ENCODE results near the gene BBLN.
A peak's percentile ranks its signal among the peaks of the same experiment; 100 is the strongest.
"Not testable (repeated sequence)": the region's sequence is repeated elsewhere in the genome, so short reads cannot be mapped to it uniquely, and the experiment has no call there.

BBLN gene

GRCh38 chr9:128159784-128160602 lies at the start of gene BBLN:
Gene BBLN, plus strand, starts transcription at chr9:128160265. Its CDS starts 143 bp downstream, at chr9:128160408.
- DNase-seq = peak; percentile 56 to 98 (median 90)

DNA sequence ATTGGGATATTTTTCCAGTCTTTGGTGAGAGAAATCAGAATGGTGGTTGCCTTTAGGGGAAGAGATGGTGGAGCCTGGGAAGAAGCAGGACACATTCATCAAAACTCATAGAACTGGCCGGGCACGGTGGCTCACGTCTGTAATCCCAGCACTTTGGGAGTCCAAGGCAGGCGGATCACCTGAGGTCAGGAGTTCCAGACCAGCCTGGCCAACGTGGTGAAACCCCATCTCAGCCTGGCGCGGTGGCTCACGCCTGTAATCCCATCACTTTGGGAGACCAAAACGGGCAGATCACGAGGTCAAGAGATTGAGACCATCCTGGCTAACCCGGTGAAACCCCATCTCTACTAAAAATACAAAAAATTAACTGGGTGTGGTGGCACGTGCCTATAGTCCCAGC lies 48.3 kb upstream of the BBLN start:
- not testable (repeated sequence) for DNase-seq

DNA sequence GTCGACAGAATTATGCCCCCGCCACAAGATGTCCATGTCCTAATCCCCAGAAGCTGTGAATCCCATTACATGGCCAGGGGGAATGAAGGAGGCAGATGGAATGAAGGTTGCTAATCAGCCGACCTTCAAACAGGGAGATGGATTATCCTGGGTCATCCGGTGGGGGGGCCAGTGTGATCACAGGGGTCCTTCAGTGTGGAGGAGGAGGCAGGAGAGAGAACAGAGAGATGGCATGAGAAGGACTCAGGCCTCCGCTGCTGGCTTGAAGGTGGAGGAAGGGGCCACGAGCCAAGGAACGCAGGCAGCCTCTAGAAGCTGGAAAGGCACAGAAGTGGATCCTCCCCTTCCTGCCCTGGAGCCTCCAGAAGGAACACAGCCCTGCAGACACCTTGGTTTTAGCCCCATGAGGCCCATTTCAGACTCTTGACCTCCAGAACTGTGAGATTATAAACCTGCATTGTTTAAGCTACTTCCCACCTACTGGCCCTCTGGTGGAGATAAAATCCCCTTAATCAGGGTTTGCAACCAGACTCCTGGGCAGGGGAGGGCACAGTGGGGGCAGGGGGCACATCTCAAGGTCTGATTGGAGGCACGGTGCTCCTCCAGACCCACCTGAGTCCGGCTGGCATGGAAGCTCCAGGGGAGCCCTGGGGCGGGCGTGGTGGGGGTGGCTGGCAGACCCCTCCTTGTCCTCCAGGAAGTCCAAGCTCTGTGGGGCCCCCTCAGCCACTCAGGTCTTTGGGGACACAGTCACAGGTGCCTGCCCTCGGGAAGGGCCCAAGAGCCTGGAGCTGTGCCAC lies 46.3 kb upstream of the BBLN start:
- DNase-seq = no peak

- no peak for DNase-seq
These were observed 45.5 kb upstream of the BBLN start for GRCh38 chr9:128114326-128115186.

DNA sequence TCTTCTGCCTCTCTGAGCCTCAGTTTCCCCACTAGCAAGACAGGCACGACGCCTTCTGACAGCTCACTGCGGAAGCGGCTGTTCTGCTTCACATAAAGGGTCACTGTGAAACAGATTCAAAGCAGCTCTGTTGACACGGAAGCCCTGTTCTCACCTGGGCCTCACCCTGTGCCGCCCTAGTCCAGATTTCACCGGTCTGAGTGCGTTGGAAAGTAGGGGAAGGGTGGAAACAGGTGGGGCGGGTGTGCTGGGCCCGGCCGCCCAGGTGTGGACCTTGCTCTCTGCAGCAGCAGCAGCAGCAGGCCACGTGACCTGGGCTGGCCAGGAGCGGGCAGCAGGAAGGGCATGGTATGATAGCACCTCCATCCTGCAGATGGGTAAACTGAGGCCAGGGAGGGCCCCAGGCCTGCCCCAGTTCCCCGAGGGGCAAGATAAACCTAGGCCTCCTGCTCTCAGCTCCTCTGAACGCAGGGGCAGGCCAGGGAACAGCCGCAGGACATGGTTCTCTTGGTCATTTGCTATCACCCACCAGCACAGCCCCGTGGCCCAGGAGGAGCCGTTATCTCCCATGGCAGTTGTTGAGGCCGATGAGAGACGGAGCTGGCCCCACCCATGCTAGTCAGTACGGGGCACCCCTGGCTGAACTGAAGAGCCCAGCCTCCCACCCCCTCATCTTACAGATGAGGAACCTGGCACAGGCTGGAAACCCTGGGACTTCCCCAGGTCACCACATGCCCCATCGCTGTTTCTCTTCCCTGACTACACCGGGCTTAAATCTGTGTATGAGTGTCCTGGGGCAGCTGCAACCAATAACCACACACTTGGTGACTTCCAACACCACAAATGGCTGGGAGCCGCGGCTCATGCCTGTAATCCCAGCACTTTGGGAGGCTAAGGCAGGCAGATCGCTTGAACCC lies 44.6 kb upstream of the BBLN start:
- DNase-seq = no peak

- DNase-seq = no peak
These were observed 43.7 kb upstream of the BBLN start for GRCh38 chr9:128116104-128117083.

DNA sequence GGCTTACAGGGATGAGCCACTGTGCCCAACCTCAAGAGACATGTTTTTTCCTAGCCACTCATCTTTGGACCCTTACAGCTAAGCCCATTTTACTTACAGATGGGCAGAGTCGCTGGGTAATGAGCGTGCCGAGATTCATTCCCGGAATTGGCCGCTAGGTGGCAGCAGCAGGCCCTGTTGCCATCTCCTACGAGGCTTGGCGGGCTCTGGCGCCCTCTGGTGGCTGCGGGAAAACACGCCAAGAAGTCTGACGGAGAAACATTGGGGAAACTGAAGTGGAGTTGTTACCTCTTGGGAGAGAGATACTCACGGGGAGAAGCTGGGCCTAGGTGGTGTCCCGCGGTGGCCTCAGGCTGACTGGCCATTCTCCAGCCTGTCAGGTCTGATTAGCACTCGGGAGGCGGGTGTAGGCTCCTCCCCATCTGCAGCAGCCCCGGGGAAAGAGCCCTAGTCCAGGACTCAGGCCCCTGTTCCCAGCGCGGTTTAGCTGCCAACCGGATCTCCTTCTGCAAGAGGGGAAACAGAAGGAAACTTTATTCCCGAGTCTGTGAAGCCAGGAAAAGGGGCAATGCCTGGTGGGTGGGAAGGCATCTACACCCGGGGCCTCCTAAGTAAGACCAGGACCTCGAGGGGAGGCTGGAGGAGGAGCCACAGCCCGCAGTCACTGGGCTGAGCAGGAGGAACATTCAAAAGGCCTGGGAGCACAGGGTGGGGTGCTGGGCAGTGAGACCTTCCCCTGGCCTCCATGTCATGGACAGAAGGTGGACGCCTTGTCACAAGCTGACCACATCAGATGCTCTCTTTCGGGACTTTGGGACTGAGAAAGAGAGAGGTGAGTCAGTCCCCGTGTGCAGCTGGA lies 42.2 kb upstream of the BBLN start:
- DNase-seq = peak; percentile 28 to 98 (median 80)

- no peak for DNase-seq
These were observed 41.6 kb upstream of the BBLN start for GRCh38 chr9:128118472-128118857.

- no peak for DNase-seq
These were observed 40.9 kb upstream of the BBLN start for GRCh38 chr9:128118971-128119665.

GRCh38 chr9:128120061-128120740 lies 39.9 kb upstream of the BBLN start:
- DNase-seq = no peak

DNA sequence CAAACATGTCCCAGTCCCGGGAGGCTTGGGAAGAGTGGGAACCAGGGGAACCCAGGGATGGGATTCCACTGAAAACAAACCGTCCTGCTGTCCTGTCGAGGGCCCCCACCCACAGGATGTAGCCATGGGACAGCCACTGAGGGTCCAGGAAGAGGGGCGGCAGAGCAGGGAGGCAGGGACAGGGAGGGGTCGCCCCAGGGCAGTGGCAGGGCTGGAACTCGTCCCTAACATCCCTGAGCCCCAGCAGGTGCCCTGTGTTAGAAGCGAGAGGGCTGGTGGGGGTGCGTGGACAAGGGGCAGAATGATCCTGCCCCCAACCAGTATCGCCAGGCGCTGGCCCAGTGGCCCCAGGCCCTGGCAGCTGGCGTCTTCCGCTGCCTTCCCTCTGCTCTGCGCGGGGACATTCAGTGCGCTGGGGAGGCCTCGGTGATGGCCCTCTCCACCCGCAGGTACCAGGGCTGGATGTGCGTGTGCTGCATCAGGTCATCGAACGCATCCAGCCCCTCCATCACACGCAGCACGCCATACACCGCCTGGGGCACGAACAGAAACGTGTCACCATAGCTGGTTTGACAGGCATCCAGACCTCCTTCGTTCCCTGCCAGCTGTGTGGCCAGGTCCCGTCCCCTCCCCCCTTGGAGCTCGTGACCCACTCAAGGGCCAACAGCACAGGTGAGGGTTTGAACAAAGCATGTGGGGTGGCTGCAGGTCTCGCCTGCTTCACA lies 39.2 kb upstream of the BBLN start:
- no peak for DNase-seq

DNA sequence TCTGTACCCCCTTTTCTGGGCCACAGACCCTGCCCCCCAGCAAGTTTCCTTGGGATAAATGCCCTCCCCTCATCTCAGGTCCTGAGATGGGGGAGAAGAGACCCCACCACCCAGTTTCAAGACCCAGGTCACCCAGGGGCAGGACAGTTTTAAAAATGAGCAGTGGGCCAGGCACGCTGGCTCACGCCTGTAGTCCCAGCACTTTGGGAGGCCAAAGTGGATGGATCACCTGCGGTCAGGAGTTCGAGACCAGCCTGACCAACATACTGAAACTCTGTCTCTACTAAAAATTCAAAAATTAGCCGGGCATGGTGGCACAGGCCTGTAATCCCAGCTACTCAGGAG lies 38.6 kb upstream of the BBLN start:
- no peak for DNase-seq

DNA sequence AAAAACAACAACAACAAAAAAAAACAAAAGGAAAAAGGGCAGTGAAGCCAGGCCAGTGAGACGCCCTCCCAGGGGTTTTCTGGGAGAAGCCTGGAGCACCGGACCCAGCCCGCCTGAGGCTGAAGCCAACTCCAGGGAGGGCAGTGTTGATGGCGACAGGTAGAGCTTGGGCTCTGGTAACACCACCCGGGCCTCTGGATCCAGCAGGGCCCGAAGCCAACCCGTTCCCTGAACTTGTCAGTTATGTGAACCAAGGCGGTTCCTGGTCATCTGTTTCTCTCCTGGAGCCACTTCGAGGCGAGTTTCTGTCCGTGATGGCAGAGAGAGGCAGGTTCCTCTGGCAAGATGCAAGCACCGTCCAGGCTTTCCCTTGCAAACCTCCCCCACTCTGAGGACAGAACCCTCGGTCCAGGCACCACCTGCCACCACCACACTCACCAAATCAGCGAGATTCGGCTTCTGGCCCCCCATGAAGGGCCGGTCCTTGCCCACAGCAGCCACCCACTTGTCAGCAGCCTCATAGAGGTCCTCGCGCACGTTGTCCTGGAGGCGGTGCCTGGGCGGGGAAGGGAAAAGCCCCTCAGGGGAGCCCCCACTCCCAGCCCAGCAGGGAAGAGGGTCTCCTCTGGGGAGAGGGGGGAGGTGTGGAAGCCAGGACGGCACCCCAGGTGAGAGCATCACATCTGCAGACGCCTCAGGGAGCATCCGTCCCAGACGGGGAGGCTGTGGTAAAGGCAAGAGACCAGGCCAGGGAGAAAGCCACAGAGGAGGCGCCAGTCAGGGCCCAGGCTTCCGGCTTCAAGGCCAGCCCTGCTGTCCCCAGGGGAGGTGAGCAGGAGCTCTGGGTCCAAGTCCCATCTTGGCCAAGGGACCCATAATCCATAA lies 37.9 kb upstream of the BBLN start:
- DNase-seq = no peak

- DNase-seq = no peak
These were observed 37.3 kb upstream of the BBLN start for GRCh38 chr9:128122809-128123175.

DNA sequence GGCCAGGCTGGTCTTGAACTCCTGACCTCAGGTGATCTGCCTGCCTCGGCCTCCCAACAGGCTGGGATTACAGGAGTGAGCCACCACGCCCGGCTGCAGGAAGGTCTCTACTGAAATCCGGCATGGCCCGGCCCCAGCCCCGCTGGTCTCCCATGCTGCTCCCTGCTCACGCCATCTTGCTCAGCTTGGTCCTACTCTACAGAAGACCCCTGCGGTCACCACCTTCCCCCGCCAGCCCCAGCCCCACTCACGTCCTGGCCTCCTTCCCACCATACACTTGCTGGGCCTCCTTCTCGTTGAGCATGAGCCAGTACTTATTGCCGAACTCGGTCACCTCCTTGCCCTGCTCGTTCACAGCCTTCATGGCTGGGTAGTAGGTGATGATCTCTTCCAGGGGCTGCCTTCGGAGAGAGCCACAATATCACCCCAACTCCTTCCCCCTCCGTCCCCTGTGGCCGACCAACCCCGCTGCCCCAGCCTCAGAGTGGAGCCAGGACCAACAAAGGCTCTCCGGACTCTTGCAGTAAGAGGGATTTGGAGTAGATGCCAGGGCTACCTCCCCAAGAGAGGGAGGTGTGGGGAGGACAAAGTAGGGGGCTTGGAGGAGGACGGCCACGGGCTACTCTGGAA lies 36.5 kb upstream of the BBLN start:
- DNase-seq = no peak

Data from amygdala (tissue), 56 donors.